ENCODE results near the gene SPOP. TPM values are rescaled to one million over a fixed set of nuclear protein-coding genes. Genes with fewer than 3 reads are reported as not detected.

SPOP gene
- total RNA-seq, 1 experiment from 2014 or later: 53.4 TPM

- H3K27me3 ChIP-seq (replicated peaks; ENCODE audit: insufficient read depth, low read depth, low read length, poor library complexity): no peaks in the 10 kb centered on the region
- CTCF ChIA-PET: no interaction called here
- DNase-seq (ENCODE audit: low spot score): no peak
- no peak for TF ChIP-seq CTCF (conservative IDR thresholded peaks at IDR 0.05; ENCODE audit: low read depth, low read length)
- no peak for TF ChIP-seq EZH2 (IDR thresholded peaks at IDR 0.05; ENCODE audit: borderline replicate concordance, low read depth, low read length, poor library complexity, severe bottlenecking)
- no peaks in the 10 kb centered on the region for H3K4me1 ChIP-seq (ENCODE audit: insufficient read depth, low read length, poor library complexity, severe bottlenecking)
- no peaks in the 10 kb centered on the region for H3K36me3 ChIP-seq (ENCODE audit: insufficient read depth, low read length, poor library complexity, severe bottlenecking)
- H3K9me3 ChIP-seq (ENCODE audit: low read depth, low read length, poor library complexity, severe bottlenecking): no peaks in the 10 kb centered on the region
- no peak overlapping the region for H3K4me3 ChIP-seq (ENCODE audit: low read depth, low read length, poor library complexity, severe bottlenecking)
- intact Hi-C loops (cut with micrococcal nuclease; ENCODE audit: unreplicated experiment): no loop called here
- POLR2A ChIA-PET (ENCODE audit: low non-redundant PET): no interaction called here
- H3K27ac ChIP-seq (ENCODE audit: low read depth, low read length, poor library complexity, severe bottlenecking): no peak overlapping the region
- BruUV-seq (replicated peaks): no TSS peak
These were observed 10.0 kb downstream of the SPOP start for GRCh38 chr17:49667854-49668253.

DNA sequence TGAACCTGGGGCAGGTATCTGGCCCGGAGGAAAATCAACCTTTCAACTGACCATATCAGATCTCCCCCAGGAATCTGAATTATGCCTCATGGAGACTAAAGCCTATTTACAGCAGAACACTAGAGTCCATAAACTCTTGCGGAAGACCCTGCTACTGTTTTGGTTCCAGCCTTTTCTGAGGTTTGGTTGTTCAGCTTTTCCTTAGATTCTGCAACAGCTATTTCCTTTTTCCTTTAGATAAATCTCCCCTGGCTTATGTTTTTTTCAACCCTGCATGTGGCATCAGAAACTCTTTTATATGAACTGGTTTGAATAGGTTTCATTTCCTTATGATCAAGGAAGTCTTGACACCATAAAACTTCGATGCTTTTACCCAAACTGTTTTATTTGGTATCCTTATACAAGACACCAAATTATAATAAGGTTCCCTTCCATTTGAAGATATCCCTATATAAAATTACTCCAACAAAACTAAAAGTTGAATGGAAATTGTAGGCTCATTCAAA lies 13.1 kb downstream of the SPOP start:
- POLR2A ChIA-PET (ENCODE audit: low non-redundant PET): no interaction called here
- no peak for DNase-seq (ENCODE audit: low spot score)
- H3K36me3 ChIP-seq (ENCODE audit: insufficient read depth, low read length, poor library complexity, severe bottlenecking): no peaks in the 10 kb centered on the region
- intact Hi-C loops (cut with micrococcal nuclease; ENCODE audit: unreplicated experiment): no loop called here
- no peaks in the 10 kb centered on the region for H3K27me3 ChIP-seq (replicated peaks; ENCODE audit: insufficient read depth, low read depth, low read length, poor library complexity)
- H3K9me3 ChIP-seq (ENCODE audit: low read depth, low read length, poor library complexity, severe bottlenecking): no peaks in the 10 kb centered on the region
- CTCF ChIA-PET: no interaction called here
- H3K4me1 ChIP-seq (ENCODE audit: insufficient read depth, low read length, poor library complexity, severe bottlenecking): no peaks in the 10 kb centered on the region
- H3K27ac ChIP-seq (ENCODE audit: low read depth, low read length, poor library complexity, severe bottlenecking): no peak overlapping the region
- BruUV-seq (replicated peaks): no TSS peak
- H3K4me3 ChIP-seq (ENCODE audit: low read depth, low read length, poor library complexity, severe bottlenecking): no peak overlapping the region
- TF ChIP-seq EZH2 (IDR thresholded peaks at IDR 0.05; ENCODE audit: borderline replicate concordance, low read depth, low read length, poor library complexity, severe bottlenecking): no peak
- TF ChIP-seq CTCF (conservative IDR thresholded peaks at IDR 0.05; ENCODE audit: low read depth, low read length): no peak

- intact Hi-C loops (cut with micrococcal nuclease; ENCODE audit: unreplicated experiment): no loop called here
- ChIA-PET CTCF (no interaction called here), POLR2A (ENCODE audit: low non-redundant PET) (no interaction called here)
- H3K36me3 ChIP-seq (ENCODE audit: insufficient read depth, low read length, poor library complexity, severe bottlenecking): no peaks in the 10 kb centered on the region
- no peak overlapping the region for H3K4me3 ChIP-seq (ENCODE audit: low read depth, low read length, poor library complexity, severe bottlenecking)
- no peaks in the 10 kb centered on the region for H3K9me3 ChIP-seq (ENCODE audit: low read depth, low read length, poor library complexity, severe bottlenecking)
- H3K27ac ChIP-seq (ENCODE audit: low read depth, low read length, poor library complexity, severe bottlenecking): no peak overlapping the region
- no peaks in the 10 kb centered on the region for H3K27me3 ChIP-seq (replicated peaks; ENCODE audit: insufficient read depth, low read depth, low read length, poor library complexity)
- TF ChIP-seq EZH2 (IDR thresholded peaks at IDR 0.05; ENCODE audit: borderline replicate concordance, low read depth, low read length, poor library complexity, severe bottlenecking) (no peak), CTCF (conservative IDR thresholded peaks at IDR 0.05; ENCODE audit: low read depth, low read length) (no peak)
- BruUV-seq (replicated peaks): no TSS peak
- DNase-seq (ENCODE audit: low spot score): no peak
- H3K4me1 ChIP-seq (ENCODE audit: insufficient read depth, low read length, poor library complexity, severe bottlenecking): peaks cover 7% of the 10 kb centered on the region
These were observed 18.1 kb downstream of the SPOP start for GRCh38 chr17:49659661-49660382.

Data from A673 (cell line).